HL-60 (cell line): Measurements from ENCODE around the gene IFT52.

ENCODE experiments used
- DNase-seq, 2 experiments: peaks; one replicate each; pipeline ENCODE4 v3.0.0-alpha.2; 2010 to 2020; ENCODE audit warnings: low read depth in 1 of 2, low spot score in 1 of 2
- H3K27ac ChIP-seq: fragments of 250-450 bp; sonication (Bioruptor Pico); replicated peaks from 2 replicates; pipeline ENCODE4 v1.5.1; 2020; ENCODE audit warnings: mild to moderate bottlenecking, moderate library complexity
- H3K27me3 ChIP-seq: fragments of 250-450 bp; sonication (Bioruptor Pico); 2 replicates; pipeline ENCODE4 v1.5.1; 2021; ENCODE audit warnings: mild to moderate bottlenecking, moderate library complexity; ENCODE audit not compliant: insufficient read depth, poor library complexity, severe bottlenecking
- H3K4me3 ChIP-seq: replicated peaks from 2 replicates; pipeline ENCODE4 v1.5.1; 2011; ENCODE audit warnings: mild to moderate bottlenecking, control low read depth, low read length; ENCODE audit not compliant: insufficient read depth
- CTCF ChIP-seq: IDR thresholded peaks from one replicate; pipeline ENCODE4 v1.5.1; 2011; ENCODE audit warnings: low read length, control low read depth, inconsistent platforms; ENCODE audit not compliant: insufficient read depth
- GABPA ChIP-seq: IDR thresholded peaks from 2 replicates; pipeline ENCODE4 v1.6.1; 2012; ENCODE audit warnings: low read depth
- POLR2AphosphoS5 ChIP-seq: IDR thresholded peaks from 2 replicates; pipeline ENCODE4 v1.6.1; 2012; ENCODE audit warnings: low read depth
- SPI1 ChIP-seq: IDR thresholded peaks from 2 replicates; pipeline ENCODE4 v1.6.1; 2012; ENCODE audit warnings: low read depth, mild to moderate bottlenecking, borderline replicate concordance
- TF ChIP-seq, protein P1 (sequence below): IDR thresholded peaks from 2 replicates; pipeline ENCODE4 v1.6.1; 2012; ENCODE audit warnings: low read depth; ENCODE audit not compliant: insufficient replicate concordance

IFT52 gene

DNA sequence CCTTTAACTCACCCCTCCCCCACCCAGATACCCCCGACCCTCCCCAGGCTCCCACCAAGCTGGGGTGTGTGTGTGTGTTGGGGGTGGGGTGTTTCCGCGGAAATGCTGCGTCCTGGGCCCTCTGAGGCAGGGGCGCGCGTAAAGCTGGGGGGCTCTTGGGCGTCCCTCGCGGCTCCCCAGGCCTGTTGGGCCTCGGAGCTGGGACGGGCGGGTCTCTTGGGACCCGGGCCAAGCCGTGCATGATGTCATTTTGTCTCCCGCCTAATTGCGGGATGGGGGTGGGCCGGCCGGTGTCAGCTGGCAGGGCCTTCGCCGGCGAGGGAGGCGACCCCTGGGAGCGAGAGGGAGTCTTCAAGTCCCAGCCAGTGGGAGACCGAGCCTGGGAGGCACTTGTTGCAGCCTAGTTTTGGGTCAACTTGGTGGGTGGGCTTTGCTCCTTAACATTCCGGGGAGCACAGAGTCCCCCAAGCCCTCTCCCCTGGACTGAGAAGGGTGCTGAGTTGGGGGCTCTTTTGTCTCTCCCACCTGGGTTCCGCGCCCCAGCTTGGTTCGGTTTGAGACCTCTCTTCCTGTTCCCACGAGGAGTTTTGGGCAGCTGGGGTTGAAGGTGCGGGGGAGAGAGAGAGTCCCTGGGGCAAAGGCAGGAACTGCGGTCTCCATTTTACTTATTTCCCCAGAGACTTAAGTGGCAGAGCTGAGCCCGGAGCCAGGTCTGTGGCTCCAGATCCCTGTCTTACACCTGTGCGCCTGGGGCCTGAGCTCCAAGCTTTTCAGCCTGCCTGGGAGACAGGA, 76.8 kb downstream of the IFT52 start:
- Histone ChIP-seq H3K27ac (peak overlapping the region; percentile 79), H3K4me3 (peak overlapping the region; percentile 79), H3K27me3 (no peaks in the 10 kb centered on the region)
- TF ChIP-seq POLR2AphosphoS5 (no peak), SPI1 (peak; percentile 16; the same call in 1 of the 2 replicates)
- peak; percentile 46 to 47 for DNase-seq

DNA sequence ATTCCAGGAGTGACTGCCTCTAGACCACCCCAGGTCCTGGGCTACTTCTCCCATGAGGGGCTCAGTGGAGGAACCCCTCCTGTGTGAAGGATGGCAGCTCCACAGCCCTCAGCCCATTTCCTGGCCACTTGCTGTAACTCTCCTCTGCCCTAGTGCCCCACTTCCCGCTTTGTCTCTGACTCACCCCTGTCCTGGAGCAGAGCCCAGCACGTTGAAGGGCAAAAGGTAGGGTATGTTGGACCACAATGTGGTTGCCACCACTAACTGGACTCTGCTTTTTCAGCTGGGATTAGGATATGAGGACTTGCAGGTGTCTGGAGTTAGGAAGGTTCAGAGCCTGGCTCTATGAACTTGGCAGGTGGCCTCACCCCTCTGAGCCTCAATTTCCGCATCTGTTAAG, 78.6 kb downstream of the IFT52 start:
- H3K27ac ChIP-seq = no peak overlapping the region

GRCh38 chr20:43670423-43670822, 79.7 kb downstream of the IFT52 start:
- TF ChIP-seq SPI1 = no peak
- TF ChIP-seq GABPA = no peak
- no peak for TF ChIP-seq CTCF
- TF ChIP-seq, protein P1, sequence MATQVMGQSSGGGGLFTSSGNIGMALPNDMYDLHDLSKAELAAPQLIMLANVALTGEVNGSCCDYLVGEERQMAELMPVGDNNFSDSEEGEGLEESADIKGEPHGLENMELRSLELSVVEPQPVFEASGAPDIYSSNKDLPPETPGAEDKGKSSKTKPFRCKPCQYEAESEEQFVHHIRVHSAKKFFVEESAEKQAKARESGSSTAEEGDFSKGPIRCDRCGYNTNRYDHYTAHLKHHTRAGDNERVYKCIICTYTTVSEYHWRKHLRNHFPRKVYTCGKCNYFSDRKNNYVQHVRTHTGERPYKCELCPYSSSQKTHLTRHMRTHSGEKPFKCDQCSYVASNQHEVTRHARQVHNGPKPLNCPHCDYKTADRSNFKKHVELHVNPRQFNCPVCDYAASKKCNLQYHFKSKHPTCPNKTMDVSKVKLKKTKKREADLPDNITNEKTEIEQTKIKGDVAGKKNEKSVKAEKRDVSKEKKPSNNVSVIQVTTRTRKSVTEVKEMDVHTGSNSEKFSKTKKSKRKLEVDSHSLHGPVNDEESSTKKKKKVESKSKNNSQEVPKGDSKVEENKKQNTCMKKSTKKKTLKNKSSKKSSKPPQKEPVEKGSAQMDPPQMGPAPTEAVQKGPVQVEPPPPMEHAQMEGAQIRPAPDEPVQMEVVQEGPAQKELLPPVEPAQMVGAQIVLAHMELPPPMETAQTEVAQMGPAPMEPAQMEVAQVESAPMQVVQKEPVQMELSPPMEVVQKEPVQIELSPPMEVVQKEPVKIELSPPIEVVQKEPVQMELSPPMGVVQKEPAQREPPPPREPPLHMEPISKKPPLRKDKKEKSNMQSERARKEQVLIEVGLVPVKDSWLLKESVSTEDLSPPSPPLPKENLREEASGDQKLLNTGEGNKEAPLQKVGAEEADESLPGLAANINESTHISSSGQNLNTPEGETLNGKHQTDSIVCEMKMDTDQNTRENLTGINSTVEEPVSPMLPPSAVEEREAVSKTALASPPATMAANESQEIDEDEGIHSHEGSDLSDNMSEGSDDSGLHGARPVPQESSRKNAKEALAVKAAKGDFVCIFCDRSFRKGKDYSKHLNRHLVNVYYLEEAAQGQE = no peak
- TF ChIP-seq POLR2AphosphoS5 = no peak
- H3K4me3 ChIP-seq = no peak overlapping the region
- no peak for DNase-seq
- no peak overlapping the region for H3K27ac ChIP-seq
- no peaks in the 10 kb centered on the region for H3K27me3 ChIP-seq

More for the DNA sequence above, 78.6 kb downstream of the IFT52 start:
- Histone ChIP-seq H3K4me3 (no peak overlapping the region), H3K27me3 (no peaks in the 10 kb centered on the region)
- peak in 1 of 2 experiments; percentile 19 for DNase-seq
- TF ChIP-seq CTCF (no peak), POLR2AphosphoS5 (no peak), GABPA (no peak), SPI1 (no peak)
- TF ChIP-seq, protein P1 = no peak

DNA sequence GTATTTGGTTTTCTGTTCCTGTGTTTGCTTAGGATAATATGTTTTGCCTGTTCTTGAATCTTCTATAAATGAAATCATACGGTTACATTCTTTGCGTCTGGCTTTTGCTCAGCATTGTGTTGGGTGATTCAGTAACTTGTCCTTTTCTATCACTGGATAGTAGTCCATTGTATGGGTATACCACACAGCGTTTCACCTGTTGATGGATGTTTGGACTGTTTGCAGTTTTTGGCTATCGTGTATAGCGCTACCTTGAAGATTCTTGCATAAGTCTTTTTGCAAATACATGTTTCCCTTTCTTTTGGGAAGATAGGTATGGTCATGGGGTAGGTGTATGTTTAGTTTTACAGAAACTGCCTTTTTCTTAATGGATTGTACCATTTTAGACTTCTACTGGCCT, 85.6 kb downstream of the IFT52 start:
- no peak for DNase-seq
- no peaks in the 10 kb centered on the region for H3K27me3 ChIP-seq
- no peak for TF ChIP-seq CTCF
- no peak for TF ChIP-seq GABPA
- no peak for TF ChIP-seq POLR2AphosphoS5
- TF ChIP-seq, protein P1 = no peak
- TF ChIP-seq SPI1 = no peak

More for the DNA sequence above, 85.6 kb downstream of the IFT52 start:
- Histone ChIP-seq H3K4me3 (no peak overlapping the region), H3K27ac (no peak overlapping the region)
